DND-41 (cell line): Measurements from ENCODE around the gene DBNDD1.
"Not testable (repeated sequence)": the region's sequence is repeated elsewhere in the genome, so short reads cannot be mapped to it uniquely, and the experiment has no call there.

Experiments
- ATAC-seq: fragments of 200-7000 bp; cut with Tn5 transposase; 3 replicates; pipeline ENCODE4 v1.9.1; 2021; ENCODE audit warnings: low read depth; ENCODE audit not compliant: insufficient read depth
- DNase-seq: peaks from one replicate; pipeline ENCODE4 v3.0.0-alpha.2; 2020
- H2AFZ ChIP-seq: 2 replicates; pipeline ENCODE4 v1.6.0; 2012; ENCODE audit warnings: low read depth, low read length
- H3K27ac ChIP-seq: 2 replicates; pipeline ENCODE4 v1.5.1; 2012; ENCODE audit warnings: low read length, inconsistent platforms
- H3K27me3 ChIP-seq: fragments of 200-600 bp; sonication (generic); 2 replicates; pipeline ENCODE4 v1.6.0; 2012; ENCODE audit warnings: low read length, mild to moderate bottlenecking, inconsistent platforms; ENCODE audit not compliant: insufficient read depth, poor library complexity
- H3K36me3 ChIP-seq: 2 replicates; pipeline ENCODE4 v1.5.1; 2012; ENCODE audit warnings: low read length, inconsistent platforms; ENCODE audit not compliant: insufficient read depth
- H3K4me1 ChIP-seq: 2 replicates; pipeline ENCODE4 v1.5.1; 2012; ENCODE audit warnings: mild to moderate bottlenecking, low read length; ENCODE audit not compliant: insufficient read depth
- H3K4me2 ChIP-seq: 2 replicates; pipeline ENCODE4 v1.6.0; 2012; ENCODE audit warnings: mild to moderate bottlenecking, moderate library complexity, low read length, inconsistent platforms; ENCODE audit not compliant: insufficient read depth
- H3K4me3 ChIP-seq, 2 experiments: fragments of 200-600 bp in 1 of 2; shearing (Covaris generic) in 1 of 2; 2 replicates each; pipeline ENCODE4 v1.5.1; 2012 to 2016; ENCODE audit warnings: inconsistent platforms in 2 of 2, low read length in 2 of 2, mild to moderate bottlenecking in 2 of 2, low read depth in 1 of 2, moderate library complexity in 1 of 2
- H3K79me2 ChIP-seq: 2 replicates; pipeline ENCODE4 v1.6.0; 2012; ENCODE audit warnings: low read length, inconsistent platforms; ENCODE audit not compliant: insufficient read depth
- H3K9ac ChIP-seq: 2 replicates; pipeline ENCODE4 v1.6.0; 2012; ENCODE audit warnings: low read depth, mild to moderate bottlenecking, inconsistent platforms, low read length, moderate library complexity
- H3K9me3 ChIP-seq: 2 replicates; pipeline ENCODE4 v1.5.1; 2012; ENCODE audit warnings: low read length, moderate library complexity, mild to moderate bottlenecking, inconsistent platforms; ENCODE audit not compliant: insufficient read depth, severe bottlenecking
- H4K20me1 ChIP-seq: 2 replicates; pipeline ENCODE4 v1.6.0; 2012; ENCODE audit warnings: low read length; ENCODE audit not compliant: insufficient read depth
- EZH2 ChIP-seq: IDR thresholded peaks from 3 replicates; pipeline ENCODE4 v1.6.1; 2012; ENCODE audit warnings: borderline replicate concordance, low read depth, mild to moderate bottlenecking, moderate library complexity, low read length, inconsistent platforms; ENCODE audit not compliant: severe bottlenecking
- TF ChIP-seq, protein P1 (sequence below): IDR thresholded peaks from 2 replicates; pipeline ENCODE4 v1.5.1; 2012; ENCODE audit warnings: borderline replicate concordance, low read length, moderate library complexity, mild to moderate bottlenecking; ENCODE audit not compliant: poor library complexity, severe bottlenecking; ENCODE audit errors: extremely low read depth

DBNDD1 gene

DNA sequence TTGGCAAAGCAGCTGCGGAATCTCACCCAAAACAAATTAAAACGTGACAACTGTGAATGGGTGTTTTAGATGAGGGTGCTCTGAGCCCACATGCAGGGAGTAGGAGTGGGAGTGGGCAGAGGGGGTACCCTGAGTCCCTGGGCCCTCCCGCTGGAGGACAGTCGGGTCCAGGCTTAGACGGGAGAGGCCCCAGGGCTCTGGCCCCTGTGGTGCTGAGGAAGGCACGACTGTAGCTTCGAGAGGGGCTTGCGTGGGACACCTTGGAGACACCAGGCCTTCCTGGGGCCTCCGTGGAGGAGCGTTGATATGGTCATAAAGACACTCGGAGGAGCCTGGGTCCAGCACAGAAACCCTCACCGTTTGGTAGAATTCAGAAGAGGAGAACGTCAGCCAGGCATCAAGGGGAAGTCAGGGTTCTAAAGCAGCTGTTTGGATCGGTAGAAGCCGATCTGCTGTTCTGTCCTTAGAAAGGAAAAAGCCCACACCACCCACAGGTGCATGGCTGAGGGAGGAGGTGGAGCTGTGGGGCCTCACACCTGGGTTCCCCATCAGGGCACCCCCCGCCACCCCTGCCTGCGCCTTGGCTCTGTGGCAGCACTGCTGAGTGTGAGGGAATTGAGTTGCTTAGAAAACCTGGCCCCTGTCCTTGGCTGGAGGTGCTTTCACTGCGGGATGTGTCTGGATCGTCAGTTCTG lies 18.4 kb downstream of the DBNDD1 start:
- ATAC-seq = no peak
- Histone ChIP-seq H2AFZ (no peak overlapping the region), H3K27me3 (no peaks in the 10 kb centered on the region), H3K36me3 (peaks cover 23% of the 10 kb centered on the region), H3K4me1 (no peaks in the 10 kb centered on the region), H3K4me3 (no peak overlapping the region), H3K9me3 (no peaks in the 10 kb centered on the region), H3K4me2 (no peak overlapping the region), H3K9ac (no peak overlapping the region), H4K20me1 (peaks cover 69% of the 10 kb centered on the region), H3K79me2 (no peaks in the 10 kb centered on the region), H3K27ac (no peak overlapping the region)
- no peak for DNase-seq
- no peak for TF ChIP-seq EZH2
- TF ChIP-seq, protein P1, sequence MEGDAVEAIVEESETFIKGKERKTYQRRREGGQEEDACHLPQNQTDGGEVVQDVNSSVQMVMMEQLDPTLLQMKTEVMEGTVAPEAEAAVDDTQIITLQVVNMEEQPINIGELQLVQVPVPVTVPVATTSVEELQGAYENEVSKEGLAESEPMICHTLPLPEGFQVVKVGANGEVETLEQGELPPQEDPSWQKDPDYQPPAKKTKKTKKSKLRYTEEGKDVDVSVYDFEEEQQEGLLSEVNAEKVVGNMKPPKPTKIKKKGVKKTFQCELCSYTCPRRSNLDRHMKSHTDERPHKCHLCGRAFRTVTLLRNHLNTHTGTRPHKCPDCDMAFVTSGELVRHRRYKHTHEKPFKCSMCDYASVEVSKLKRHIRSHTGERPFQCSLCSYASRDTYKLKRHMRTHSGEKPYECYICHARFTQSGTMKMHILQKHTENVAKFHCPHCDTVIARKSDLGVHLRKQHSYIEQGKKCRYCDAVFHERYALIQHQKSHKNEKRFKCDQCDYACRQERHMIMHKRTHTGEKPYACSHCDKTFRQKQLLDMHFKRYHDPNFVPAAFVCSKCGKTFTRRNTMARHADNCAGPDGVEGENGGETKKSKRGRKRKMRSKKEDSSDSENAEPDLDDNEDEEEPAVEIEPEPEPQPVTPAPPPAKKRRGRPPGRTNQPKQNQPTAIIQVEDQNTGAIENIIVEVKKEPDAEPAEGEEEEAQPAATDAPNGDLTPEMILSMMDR = no peak

GRCh38 chr16:89999831-90000574 lies 19.3 kb downstream of the DBNDD1 start:
- DNase-seq (no peak), ATAC-seq (no peak)
- H4K20me1 ChIP-seq = peaks cover 60% of the 10 kb centered on the region
- H3K79me2 ChIP-seq = no peaks in the 10 kb centered on the region
- no peak for TF ChIP-seq EZH2
- TF ChIP-seq, protein P1 = peak; percentile 41
- H3K9me3 ChIP-seq = peaks cover 2% of the 10 kb centered on the region
- peaks cover 32% of the 10 kb centered on the region for H3K36me3 ChIP-seq
- H2AFZ ChIP-seq = no peak overlapping the region
- no peaks in the 10 kb centered on the region for H3K4me1 ChIP-seq
- no peaks in the 10 kb centered on the region for H3K27me3 ChIP-seq
- no peak overlapping the region for H3K27ac ChIP-seq
- no peak overlapping the region for H3K4me2 ChIP-seq
- no peak overlapping the region for H3K4me3 ChIP-seq
- no peak overlapping the region for H3K9ac ChIP-seq

DNA sequence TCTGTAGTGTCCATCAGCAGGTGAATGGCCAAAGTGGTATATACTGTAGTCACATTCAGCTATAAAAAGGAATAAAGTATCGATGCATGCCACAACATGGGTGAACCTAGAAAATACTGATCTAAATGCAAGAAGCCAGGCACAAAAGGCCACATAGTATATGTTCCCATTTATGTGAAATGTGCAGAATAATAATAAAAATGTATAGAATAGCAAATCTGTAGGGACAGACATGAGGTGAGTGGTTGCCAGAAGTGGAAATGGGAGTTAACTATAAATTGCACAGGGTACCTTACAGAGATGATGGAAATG lies 23.1 kb downstream of the DBNDD1 start:
- H3K9me3 ChIP-seq = peaks cover 4% of the 10 kb centered on the region
- no peak overlapping the region for H2AFZ ChIP-seq
- no peaks in the 10 kb centered on the region for H3K4me1 ChIP-seq
- H3K4me2 ChIP-seq = no peak overlapping the region
- no peak for ATAC-seq
- TF ChIP-seq EZH2 = no peak
- TF ChIP-seq, protein P1 = no peak
- H3K27me3 ChIP-seq = no peaks in the 10 kb centered on the region
- H3K27ac ChIP-seq = peak overlapping the region; percentile 21; the same call in 1 of the 2 replicates
- no peak overlapping the region for H3K9ac ChIP-seq
- H3K4me3 ChIP-seq = no peak overlapping the region
- H3K36me3 ChIP-seq = peaks cover 68% of the 10 kb centered on the region
- DNase-seq = no peak
- H4K20me1 ChIP-seq = peaks cover 44% of the 10 kb centered on the region
- H3K79me2 ChIP-seq = no peaks in the 10 kb centered on the region

DNA sequence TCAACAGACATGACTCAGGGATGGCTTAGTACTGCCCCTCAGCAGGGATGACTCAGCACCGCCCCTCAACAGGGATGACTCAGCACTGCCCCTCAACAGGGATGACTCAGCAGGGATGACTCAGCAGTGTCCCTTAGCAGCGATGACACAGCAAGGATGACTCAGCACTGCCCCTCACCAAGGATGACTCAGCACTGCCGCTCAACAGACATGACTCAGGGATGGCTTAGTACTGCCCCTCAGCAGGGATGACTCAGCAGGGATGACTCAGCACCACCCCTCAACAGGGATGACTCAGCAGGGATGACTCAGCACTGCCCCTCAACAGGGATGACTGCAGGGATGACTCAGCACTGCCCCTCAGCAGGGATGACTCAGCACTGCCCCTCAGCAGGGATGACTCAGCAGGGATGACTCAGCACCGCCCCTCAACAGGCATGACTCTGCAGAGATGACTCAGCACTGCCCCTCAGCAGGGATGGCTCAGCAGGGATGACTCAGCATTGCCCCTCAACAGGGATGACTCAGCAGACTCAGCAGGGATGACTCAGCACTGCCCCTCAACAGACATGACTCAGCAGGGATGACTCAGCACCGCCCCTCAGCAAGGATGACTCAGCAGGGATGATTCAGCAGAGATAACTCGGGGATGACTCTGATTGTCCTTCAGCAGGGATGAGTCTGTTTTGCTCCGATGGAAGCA lies 23.6 kb downstream of the DBNDD1 start:
- not testable (repeated sequence) for H3K4me2 ChIP-seq, H3K9ac ChIP-seq
- H3K36me3 ChIP-seq = peaks cover 73% of the 10 kb centered on the region

DNA sequence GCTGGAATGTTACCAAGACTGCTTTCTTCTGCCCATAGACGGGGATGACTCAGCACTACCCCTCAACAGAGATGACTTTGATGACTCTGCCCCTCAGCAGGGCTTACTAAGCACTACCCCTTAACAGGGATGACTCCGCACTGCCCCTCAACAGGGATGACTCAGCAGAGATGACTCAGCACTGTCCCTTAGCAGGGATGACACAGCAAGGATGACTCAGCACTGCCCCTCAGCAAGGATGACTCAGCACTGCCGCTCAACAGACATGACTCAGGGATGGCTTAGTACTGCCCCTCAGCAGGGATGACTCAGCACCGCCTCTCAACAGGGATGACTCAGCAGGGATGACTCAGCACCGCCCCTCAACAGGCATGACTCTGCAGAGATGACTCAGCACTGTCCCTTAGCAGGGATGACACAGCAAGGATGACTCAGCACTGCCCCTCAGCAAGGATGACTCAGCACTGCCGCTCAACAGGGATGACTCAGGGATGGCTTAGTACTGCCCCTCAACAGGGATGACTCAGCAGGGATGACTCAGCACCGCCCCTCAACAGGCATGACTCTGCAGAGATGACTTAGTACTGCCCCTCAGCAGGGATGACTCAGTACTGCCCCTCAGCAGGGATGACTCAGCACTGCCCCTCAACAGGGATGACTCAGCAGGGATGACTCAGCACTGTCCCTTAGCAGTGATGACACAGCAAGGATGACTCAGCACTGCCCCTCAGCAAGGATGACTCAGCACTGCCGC lies 24.4 kb downstream of the DBNDD1 start:
- H3K4me2 ChIP-seq, H3K27me3 ChIP-seq, H3K79me2 ChIP-seq, H3K4me1 ChIP-seq, ATAC-seq, H3K9ac ChIP-seq, H3K9me3 ChIP-seq, H2AFZ ChIP-seq, H3K4me3 ChIP-seq: not testable (repeated sequence)
- Histone ChIP-seq H3K36me3 (peaks cover 76% of the 10 kb centered on the region), H3K27ac (peak overlapping the region; percentile 51; the same call in 1 of the 2 replicates), H4K20me1 (peaks cover 31% of the 10 kb centered on the region)
- DNase-seq = peak; percentile 62

More for the DNA sequence above, 23.6 kb downstream of the DBNDD1 start:
- not testable (repeated sequence) for H3K79me2 ChIP-seq, H3K9me3 ChIP-seq, H3K27me3 ChIP-seq, H3K4me1 ChIP-seq, H2AFZ ChIP-seq, H3K4me3 ChIP-seq
- Histone ChIP-seq H4K20me1 (peaks cover 39% of the 10 kb centered on the region), H3K27ac (peak overlapping the region; percentile 51; the same call in 1 of the 2 replicates)
- peak; percentile 60 for DNase-seq
- ATAC-seq = peak; percentile 15; the same call in 1 of the 3 replicates
